ENCODE measurements around the gene LPCAT3.

Gene LPCAT3

GRCh38 chr12:7023114-7023513 is 4.8 kb upstream of the LPCAT3 start:
- ChIA-PET CTCF (interaction anchor here (0.6 kb wide), 1 partner anchor 408 kb away, joined by 3 read pairs; no protein-coding TSS in a partner anchor), POLR2A (no interaction called here)
- no peaks in the 10 kb centered on the region for H3K9me3 ChIP-seq (ENCODE audit: control insufficient read depth, insufficient read depth, low read depth, low read length)
- no peak for TF ChIP-seq ZNF404 (tag by site-specific recombination; IDR thresholded peaks at IDR 0.05)
- TF ChIP-seq ZNF677 (tag by site-specific recombination; IDR thresholded peaks at IDR 0.05): no peak
- TF ChIP-seq ZNF132 (tag by site-specific recombination; IDR thresholded peaks at IDR 0.05; ENCODE audit: borderline replicate concordance): no peak
- TF ChIP-seq ZNF658 (tag by site-specific recombination; IDR thresholded peaks at IDR 0.05): no peak
- TF ChIP-seq ZNF221 (tag by site-specific recombination; IDR thresholded peaks at IDR 0.05; ENCODE audit: borderline replicate concordance): no peak
- TF ChIP-seq SP7 (tag by site-specific recombination; IDR thresholded peaks at IDR 0.05): no peak
- TF ChIP-seq ZNF449 (tag by site-specific recombination; IDR thresholded peaks at IDR 0.05): no peak
- TF ChIP-seq PRDM6 (tag by site-specific recombination; IDR thresholded peaks at IDR 0.05): no peak
- TF ChIP-seq ZSCAN23 (tag by site-specific recombination; IDR thresholded peaks at IDR 0.05): no peak
- TF ChIP-seq ZNF2 (tag by site-specific recombination; IDR thresholded peaks at IDR 0.05): no peak
- no peak overlapping the region for H3K4me3 ChIP-seq (ENCODE audit: low read depth, low read length)
- H3K27ac ChIP-seq (ENCODE audit: extremely low read depth, low read depth, low read length): no peak overlapping the region
- no peaks in the 10 kb centered on the region for H3K36me3 ChIP-seq (ENCODE audit: control insufficient read depth in 2 of 2, insufficient read depth in 1 of 2, low read length in 2 of 2)
- H3K4me1 ChIP-seq (ENCODE audit: control insufficient read depth, insufficient read depth, low read length): peaks cover 7% of the 10 kb centered on the region

GRCh38 chr12:7021956-7022355 is 3.7 kb upstream of the LPCAT3 start:
- H3K9me3 ChIP-seq (ENCODE audit: control insufficient read depth, insufficient read depth, low read depth, low read length): no peaks in the 10 kb centered on the region
- ChIA-PET POLR2A (no interaction called here), CTCF (interaction anchor here (0.6 to 1.2 kb wide), 2 partner anchors 37 to 57 kb away, joined by 3 read pairs; no protein-coding TSS in a partner anchor)
- no peaks in the 10 kb centered on the region for H3K36me3 ChIP-seq (ENCODE audit: control insufficient read depth in 2 of 2, insufficient read depth in 1 of 2, low read length in 2 of 2)
- TF ChIP-seq ZNF654 (tag by site-specific recombination; IDR thresholded peaks at IDR 0.05; ENCODE audit: low read depth) (no peak), GFI1B (tag by site-specific recombination; IDR thresholded peaks at IDR 0.05) (no peak), ZNF664 (tag by site-specific recombination; IDR thresholded peaks at IDR 0.05) (no peak), ZBTB8A (tag by site-specific recombination; IDR thresholded peaks at IDR 0.05) (no peak), TCF7L2 (IDR thresholded peaks at IDR 0.05; ENCODE audit: borderline replicate concordance, low read depth, low read length) (no peak), ZBTB49 (tag by site-specific recombination; IDR thresholded peaks at IDR 0.05; ENCODE audit: low read depth) (no peak), ZFP37 (tag by site-specific recombination; IDR thresholded peaks at IDR 0.05) (no peak), HOXD13 (CRISPR knock-in tag; IDR thresholded peaks at IDR 0.05; ENCODE audit: borderline replicate concordance) (no peak), BCL6B (tag by site-specific recombination; IDR thresholded peaks at IDR 0.05) (no peak), ZNF610 (tag by site-specific recombination; IDR thresholded peaks at IDR 0.05; ENCODE audit: borderline replicate concordance) (no peak), KLF10 (tag by site-specific recombination; IDR thresholded peaks at IDR 0.05) (no peak), ZNF416 (tag by site-specific recombination; IDR thresholded peaks at IDR 0.05) (no peak), ATF2 (tag by site-specific recombination; IDR thresholded peaks at IDR 0.05; ENCODE audit: low read depth) (no peak), ZBTB1 (tag by site-specific recombination; IDR thresholded peaks at IDR 0.05) (no peak), ZNF558 (tag by site-specific recombination; IDR thresholded peaks at IDR 0.05) (no peak), EGR2 (tag by site-specific recombination; IDR thresholded peaks at IDR 0.05; ENCODE audit: low read depth) (no peak), GLIS1 (tag by site-specific recombination; IDR thresholded peaks at IDR 0.05) (no peak), ZNF585B (tag by site-specific recombination; IDR thresholded peaks at IDR 0.05) (no peak), ZNF660 (tag by site-specific recombination; IDR thresholded peaks at IDR 0.05) (no peak)
- H3K4me3 ChIP-seq (ENCODE audit: low read depth, low read length): no peak overlapping the region
- H3K27ac ChIP-seq (ENCODE audit: extremely low read depth, low read depth, low read length): no peak overlapping the region
- H3K4me1 ChIP-seq (ENCODE audit: control insufficient read depth, insufficient read depth, low read length): peaks cover 10% of the 10 kb centered on the region

Data from HEK293 (cell line).